Endothelial cell (in vitro differentiated cells): ENCODE data around the gene MAGED1. TPM values are rescaled to one million over a fixed set of nuclear protein-coding genes. Genes with fewer than 3 reads are reported as not detected.

ENCODE experiments used
- DNase-seq: peaks from one replicate; pipeline ENCODE4 v3.0.0; 2021; ENCODE audit warnings: low spot score
- H3K27ac Mint-ChIP-seq: one replicate; pipeline ENCODE4 v1.8.0; 2021; ENCODE audit warnings: mixed read lengths, inconsistent platforms; ENCODE audit not compliant: unreplicated experiment
- H3K27me3 Mint-ChIP-seq: one replicate; pipeline ENCODE4 v1.8.0; 2021; ENCODE audit warnings: mild to moderate bottlenecking, moderate library complexity, mixed read lengths, inconsistent platforms; ENCODE audit not compliant: unreplicated experiment
- H3K36me3 Mint-ChIP-seq: one replicate; pipeline ENCODE4 v1.8.0; 2021; ENCODE audit warnings: mild to moderate bottlenecking, low read depth, mixed read lengths, inconsistent platforms; ENCODE audit not compliant: unreplicated experiment
- H3K4me1 Mint-ChIP-seq: one replicate; pipeline ENCODE4 v1.8.0; 2021; ENCODE audit warnings: mild to moderate bottlenecking, mixed read lengths, inconsistent platforms; ENCODE audit not compliant: unreplicated experiment
- H3K4me3 Mint-ChIP-seq: one replicate; pipeline ENCODE4 v1.8.0; 2021; ENCODE audit warnings: mild to moderate bottlenecking, mixed read lengths, inconsistent platforms; ENCODE audit not compliant: unreplicated experiment
- H3K9me3 Mint-ChIP-seq: one replicate; pipeline ENCODE4 v1.8.0; 2021; ENCODE audit warnings: mixed read lengths, inconsistent platforms; ENCODE audit not compliant: unreplicated experiment
- CTCF ChIP-seq: fragments of 200-600 bp; sonication (generic); IDR thresholded peaks from one replicate; pipeline ENCODE4 v1.5.0; 2021; ENCODE audit warnings: antibody characterized with exemption; ENCODE audit not compliant: unreplicated experiment
- long read RNA-seq: library from polyadenylated mRNA; unstranded; transcript quantifications from one replicate; pipeline ENCODE4 v2.0.0, GENCODE V29; 2020; ENCODE audit not compliant: unreplicated experiment
- total RNA-seq: library from RNA; stranded (reverse); fragmentation: NEBNext Ultra II Directional; extraction: Animal tissue kit (Norgen Biotek cat#: 25700); gene quantifications from one replicate; pipeline ENCODE4 v1.2.1, GENCODE V29; 2021; ENCODE audit not compliant: unreplicated experiment

Gene MAGED1
- 196 TPM for total RNA-seq
- long read RNA-seq, transcript MAGED1-201 (13 exons, 2,747 nt) = major isoform, 119 of 151 reads
- long read RNA-seq, transcript MAGED1-204 (13 exons, 2,701 nt) = minor isoform, 9 of 151 reads
- long read RNA-seq, partial matches to known transcripts = 19 of 151 reads
- long read RNA-seq, other reads (novel, unspliced or antisense) = 4 of 151 reads

GRCh38 chrX:51892921-51893745 lies at the start of gene MAGED1:
Gene MAGED1 (plus strand): TSS chrX:51893623. CDS start chrX:51894305, 682 bp downstream.
- peaks cover 9% of the 10 kb centered on the region for H3K27me3 Mint-ChIP-seq
- no peaks in the 10 kb centered on the region for H3K9me3 Mint-ChIP-seq

GRCh38 chrX:51847463-51847862 lies 46.0 kb upstream of the MAGED1 start:
- Mint-ChIP-seq H3K27ac (no peak overlapping the region), H3K27me3 (no peaks in the 10 kb centered on the region), H3K36me3 (no peaks in the 10 kb centered on the region), H3K9me3 (no peaks in the 10 kb centered on the region), H3K4me1 (peaks cover 2% of the 10 kb centered on the region), H3K4me3 (no peak overlapping the region)
- no peak for DNase-seq
- TF ChIP-seq CTCF = no peak

More at GRCh38 chrX:51892921-51893745, at the start of gene MAGED1:
- Mint-ChIP-seq H3K4me1 (peaks cover 6% of the 10 kb centered on the region), H3K27ac (peak within 1 kb of the TSS; percentile 89), H3K4me3 (peak within 1 kb of the TSS; percentile 98), H3K36me3 (peaks cover 17% of the 10 kb centered on the region)
- peak; percentile 84 for DNase-seq
- TF ChIP-seq CTCF = no peak

GRCh38 chrX:51851507-51852085 lies 41.8 kb upstream of the MAGED1 start:
- no peak overlapping the region for H3K27ac Mint-ChIP-seq
- H3K4me3 Mint-ChIP-seq = no peak overlapping the region
- peaks cover 8% of the 10 kb centered on the region for H3K36me3 Mint-ChIP-seq
- H3K9me3 Mint-ChIP-seq = no peaks in the 10 kb centered on the region
- TF ChIP-seq CTCF = no peak
- no peaks in the 10 kb centered on the region for H3K27me3 Mint-ChIP-seq
- peaks cover 2% of the 10 kb centered on the region for H3K4me1 Mint-ChIP-seq
- no peak for DNase-seq

- Mint-ChIP-seq H3K36me3 (peaks cover 10% of the 10 kb centered on the region), H3K27ac (no peak overlapping the region), H3K9me3 (no peaks in the 10 kb centered on the region), H3K4me3 (no peak overlapping the region), H3K27me3 (no peaks in the 10 kb centered on the region), H3K4me1 (peaks cover 2% of the 10 kb centered on the region)
- TF ChIP-seq CTCF = no peak
- no peak for DNase-seq
These were observed 41.3 kb upstream of the MAGED1 start for GRCh38 chrX:51852096-51852495.
